ENCODE data around the gene ASIC4. TPM values are rescaled to one million over a fixed set of nuclear protein-coding genes. Genes with fewer than 3 reads are reported as not detected.

The ASIC4 gene
- total and polyA plus RNA-seq, 2 of the 8 experiments (the other 6 are each of a cell fraction or from before 2014, with no cell fraction given): 0.12 to 0.22 TPM

DNA sequence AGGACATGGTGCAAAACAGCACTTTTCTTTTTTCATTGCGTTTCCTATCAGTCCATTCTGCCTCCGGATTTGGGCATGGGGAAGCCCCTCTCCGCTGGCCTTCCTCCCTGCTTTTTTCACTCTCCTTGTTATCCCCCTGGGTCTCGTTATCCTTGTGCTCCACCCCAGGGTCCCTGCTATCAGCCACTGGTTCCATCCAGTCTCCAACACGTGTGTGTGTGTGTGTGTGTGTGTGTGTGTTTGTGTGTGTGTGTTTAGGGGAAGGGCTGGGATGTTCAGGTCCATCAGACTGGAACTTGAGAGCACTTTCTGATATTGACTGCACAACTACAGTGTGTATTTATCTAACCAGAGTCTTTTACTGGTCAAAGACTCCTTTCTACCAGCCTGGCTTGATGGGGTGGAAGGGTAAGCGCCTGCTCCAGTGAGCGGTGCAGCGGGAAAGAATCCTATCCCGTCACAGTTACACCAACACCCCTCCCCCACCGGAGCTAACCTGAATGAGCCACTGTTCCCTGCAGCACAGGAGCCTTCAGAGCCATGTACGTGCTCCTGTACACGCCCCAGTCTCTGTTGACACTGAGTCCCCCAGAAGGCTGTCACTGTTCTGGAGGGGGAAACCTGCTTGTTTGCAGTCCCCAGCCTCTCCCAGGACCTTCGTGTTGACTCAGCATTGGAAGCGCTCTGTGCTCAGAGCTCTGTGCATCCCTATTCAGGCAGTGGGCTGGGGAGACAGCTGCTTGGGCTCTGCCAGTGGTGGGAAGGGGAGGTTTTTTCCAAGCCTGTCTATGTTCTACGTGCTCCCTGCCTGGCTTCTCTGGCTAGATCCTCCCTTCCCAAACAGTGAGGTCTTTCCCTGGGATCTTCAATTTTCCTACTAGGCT lies 62.5 kb downstream of the ASIC4 start (continued):
- TF ChIP-seq TAF1 (IDR thresholded peaks at IDR 0.05; ENCODE audit: low read depth, low read length): 0 out of 2 replicates have a peak, but pooled peaks have one; percentile 32
- TF ChIP-seq EGR1 (IDR thresholded peaks at IDR 0.05; ENCODE audit: borderline replicate concordance, low read depth, low read length): no peak
- no peak for TF ChIP-seq KDM4A (IDR thresholded peaks at IDR 0.05; ENCODE audit: low read depth, low read length, severe bottlenecking)
- TF ChIP-seq RXRA (IDR thresholded peaks at IDR 0.05; ENCODE audit: insufficient read depth, low read depth, low read length): no peak
- no peak for TF ChIP-seq SP4 (IDR thresholded peaks at IDR 0.05; ENCODE audit: low read length)
- TF ChIP-seq HDAC2 (IDR thresholded peaks at IDR 0.05; ENCODE audit: borderline replicate concordance in 1 of 2, low read depth in 2 of 2, low read length in 2 of 2): 0 out of 4 replicates have a peak, but pooled peaks of 1 of the 2 experiments have one; percentile 51
- TF ChIP-seq POU5F1 (IDR thresholded peaks at IDR 0.05; ENCODE audit: low read depth, low read length): no peak
- TF ChIP-seq RNF2 (IDR thresholded peaks at IDR 0.05; ENCODE audit: borderline replicate concordance, low read depth, low read length, missing control alignments, poor library complexity, severe bottlenecking): no peak
